ENCODE results near the gene MTFR1L. TPM values are rescaled to one million over a fixed set of nuclear protein-coding genes. Genes with fewer than 3 reads are reported as not detected.

MTFR1L gene
- total RNA-seq, 2 experiments from 2014 or later = 35.3 to 43.4 TPM

- no peaks in the 10 kb centered on the region for H3K36me3 ChIP-seq (ENCODE audit: insufficient read depth, low read length)
- no peaks in the 10 kb centered on the region for H4K20me1 ChIP-seq (ENCODE audit: insufficient read depth, low read length)
- H3K9me2 ChIP-seq (ENCODE audit: insufficient read depth, low read length) = no peaks in the 10 kb centered on the region
- H2AFZ ChIP-seq (ENCODE audit: low read length) = no peak overlapping the region
- intact Hi-C loops (cut with micrococcal nuclease; ENCODE audit: unreplicated experiment) = no loop called here
- no peak for DNase-seq (ENCODE audit: low spot score)
- no peaks in the 10 kb centered on the region for H3K9me3 ChIP-seq (ENCODE audit: low read length)
- H3K27ac ChIP-seq (ENCODE audit: low read depth, low read length, poor library complexity, severe bottlenecking) = no peak overlapping the region
- H3K79me2 ChIP-seq (ENCODE audit: insufficient read depth, low read depth, low read length) = no peaks in the 10 kb centered on the region
- ChIA-PET CTCF (ENCODE audit: unreplicated experiment) (no interaction called here), POLR2A (no interaction called here)
- BruUV-seq (replicated peaks) = no TSS peak
- H3K4me2 ChIP-seq (ENCODE audit: low read length) = no peak overlapping the region
- H3K4me1 ChIP-seq (ENCODE audit: insufficient read depth, low read length, poor library complexity, severe bottlenecking) = peaks cover 20% of the 10 kb centered on the region
- no peak for TF ChIP-seq CTCF (conservative IDR thresholded peaks at IDR 0.05; ENCODE audit: low read length)
- TF ChIP-seq EZH2phosphoT487 (IDR thresholded peaks at IDR 0.05; ENCODE audit: borderline replicate concordance, low read depth, low read length) = no peak
- no peak overlapping the region for H3K4me3 ChIP-seq (ENCODE audit: low read depth, low read length, poor library complexity, severe bottlenecking)
These were observed 37.0 kb upstream of the MTFR1L start for GRCh38 chr1:25782608-25783201.

GRCh38 chr1:25784575-25785051 is 35.1 kb upstream of the MTFR1L start:
- H3K9me2 ChIP-seq (ENCODE audit: insufficient read depth, low read length) = no peaks in the 10 kb centered on the region
- no peak for TF ChIP-seq EZH2phosphoT487 (IDR thresholded peaks at IDR 0.05; ENCODE audit: borderline replicate concordance, low read depth, low read length)
- no peaks in the 10 kb centered on the region for H3K9me3 ChIP-seq (ENCODE audit: low read length)
- H3K4me3 ChIP-seq (ENCODE audit: low read depth, low read length, poor library complexity, severe bottlenecking) = no peak overlapping the region
- no peak overlapping the region for H3K27ac ChIP-seq (ENCODE audit: low read depth, low read length, poor library complexity, severe bottlenecking)
- H3K36me3 ChIP-seq (ENCODE audit: insufficient read depth, low read length) = no peaks in the 10 kb centered on the region
- H3K4me1 ChIP-seq (ENCODE audit: insufficient read depth, low read length, poor library complexity, severe bottlenecking) = peaks cover 10% of the 10 kb centered on the region
- intact Hi-C loops (cut with micrococcal nuclease; ENCODE audit: unreplicated experiment) = no loop called here
- POLR2A ChIA-PET = interaction anchor here (0.6 to 0.7 kb wide), 2 partner anchors 18 to 371 kb away, joined by 3 read pairs; no protein-coding TSS in a partner anchor
- no peak overlapping the region for H3K4me2 ChIP-seq (ENCODE audit: low read length)
- no peaks in the 10 kb centered on the region for H3K79me2 ChIP-seq (ENCODE audit: insufficient read depth, low read depth, low read length)
- CTCF ChIA-PET (ENCODE audit: unreplicated experiment) = interaction anchor here (0.6 kb wide), 1 partner anchor 537 kb away, joined by 3 read pairs; the partner anchor contains the start of gene RSRP1
- BruUV-seq (replicated peaks) = no TSS peak
- no peak overlapping the region for H2AFZ ChIP-seq (ENCODE audit: low read length)
- H4K20me1 ChIP-seq (ENCODE audit: insufficient read depth, low read length) = no peaks in the 10 kb centered on the region
- DNase-seq (ENCODE audit: low spot score) = no peak

- BruUV-seq (replicated peaks) = no TSS peak
- no peak overlapping the region for H3K4me2 ChIP-seq (ENCODE audit: low read length)
- TF ChIP-seq CTCF (conservative IDR thresholded peaks at IDR 0.05; ENCODE audit: low read length) (no peak), EZH2phosphoT487 (IDR thresholded peaks at IDR 0.05; ENCODE audit: borderline replicate concordance, low read depth, low read length) (no peak)
- H3K9me3 ChIP-seq (ENCODE audit: low read length) = no peaks in the 10 kb centered on the region
- intact Hi-C loops (cut with micrococcal nuclease; ENCODE audit: unreplicated experiment) = no loop called here
- DNase-seq (ENCODE audit: low spot score) = no peak
- ChIA-PET POLR2A (interaction anchor here (0.7 kb wide), 1 partner anchor 18 kb away, joined by 3 read pairs; no protein-coding TSS in a partner anchor), CTCF (ENCODE audit: unreplicated experiment) (no interaction called here)
- H3K27ac ChIP-seq (ENCODE audit: low read depth, low read length, poor library complexity, severe bottlenecking) = no peak overlapping the region
- no peak overlapping the region for H2AFZ ChIP-seq (ENCODE audit: low read length)
- H3K9me2 ChIP-seq (ENCODE audit: insufficient read depth, low read length) = no peaks in the 10 kb centered on the region
- no peak overlapping the region for H3K4me3 ChIP-seq (ENCODE audit: low read depth, low read length, poor library complexity, severe bottlenecking)
- H4K20me1 ChIP-seq (ENCODE audit: insufficient read depth, low read length) = no peaks in the 10 kb centered on the region
- H3K36me3 ChIP-seq (ENCODE audit: insufficient read depth, low read length) = no peaks in the 10 kb centered on the region
- no peaks in the 10 kb centered on the region for H3K79me2 ChIP-seq (ENCODE audit: insufficient read depth, low read depth, low read length)
- peaks cover 10% of the 10 kb centered on the region for H3K4me1 ChIP-seq (ENCODE audit: insufficient read depth, low read length, poor library complexity, severe bottlenecking)
These were observed 34.3 kb upstream of the MTFR1L start for GRCh38 chr1:25785333-25786067.

All from OCI-LY7 (cell line).